AG08396 (cell line): ENCODE measurements around the gene ASIC2.
A peak's percentile ranks its signal among the peaks of the same experiment; 100 is the strongest.

ENCODE experiments used
- DNase-seq: peaks from one replicate; pipeline ENCODE4 v3.0.0; 2012; ENCODE audit warnings: low spot score, mixed read lengths

ASIC2 gene

GRCh38 chr17:33113276-33113990 is 179.7 kb downstream of the ASIC2 start:
- peak; percentile 17 for DNase-seq

DNA sequence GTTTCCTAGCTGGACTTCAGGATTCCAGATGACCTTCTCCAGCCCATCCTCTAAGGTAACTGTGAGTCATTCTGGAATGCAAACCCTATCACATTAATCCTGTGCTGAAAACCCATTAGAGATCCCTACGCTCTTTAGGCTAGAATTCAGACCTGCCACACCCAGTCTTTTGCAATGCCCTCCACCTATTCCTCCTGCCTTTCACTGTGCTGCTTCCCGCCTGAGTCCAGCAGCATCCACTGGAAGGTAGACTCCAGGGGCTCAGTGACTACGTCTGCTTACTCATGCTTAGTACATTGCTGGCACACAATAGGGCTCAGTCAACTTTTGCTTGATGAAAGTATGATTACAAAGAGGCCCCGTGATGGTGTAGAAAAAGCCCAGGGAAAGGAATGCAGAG is 180.3 kb downstream of the ASIC2 start:
- peak; percentile 18 for DNase-seq

GRCh38 chr17:33109336-33110072 is 183.6 kb downstream of the ASIC2 start:
- no peak for DNase-seq

DNA sequence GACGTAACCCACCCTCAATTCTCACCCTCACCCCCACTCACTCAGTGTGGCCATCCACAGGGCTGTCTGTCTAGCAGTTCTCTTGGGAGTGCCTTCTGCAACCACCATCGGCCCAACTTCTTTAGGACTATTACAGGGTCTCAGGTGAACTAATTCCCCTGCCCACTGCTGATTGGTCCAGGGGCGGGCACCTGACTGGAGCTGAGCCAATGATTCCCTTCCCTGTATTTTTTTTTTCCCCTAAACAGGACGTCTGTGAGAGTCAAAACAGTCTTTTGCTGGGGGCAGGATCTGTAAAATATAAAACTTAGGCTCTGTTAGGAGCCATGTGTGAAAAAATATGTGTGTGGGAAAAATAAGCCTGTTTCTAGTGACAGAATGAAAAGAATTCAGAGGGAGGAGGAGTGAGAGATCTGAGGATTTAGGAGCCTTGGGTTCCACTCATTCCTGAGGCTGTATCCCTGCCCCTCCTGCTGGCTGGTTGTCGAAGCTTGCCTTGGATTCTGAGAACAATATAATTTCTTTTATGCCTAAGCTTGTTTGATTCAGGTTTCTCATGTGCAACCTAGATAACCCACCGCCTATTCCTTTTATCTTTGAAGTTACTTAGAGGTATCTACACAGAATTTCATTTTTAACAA is 186.4 kb downstream of the ASIC2 start:
- no peak for DNase-seq

DNA sequence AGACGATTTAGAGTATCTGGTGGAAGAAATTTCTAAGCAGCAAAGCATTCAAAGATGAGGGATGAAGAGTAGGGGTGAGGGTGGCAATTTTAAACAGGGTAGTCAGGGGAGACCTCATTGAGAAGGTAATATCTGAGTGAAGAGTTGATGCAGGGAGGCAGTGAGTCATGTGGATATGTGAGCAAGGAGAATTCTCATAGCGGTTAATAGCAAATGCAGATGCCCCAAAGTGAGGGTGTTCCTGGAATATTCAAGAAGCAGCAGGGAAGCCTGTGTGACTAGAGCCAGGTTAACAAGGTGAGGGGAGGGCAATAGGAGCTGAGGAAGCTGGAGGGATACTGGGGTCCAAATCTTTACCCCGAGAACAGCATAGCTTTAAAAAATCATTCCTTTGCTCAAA is 187.2 kb downstream of the ASIC2 start:
- no peak for DNase-seq

GRCh38 chr17:33099906-33100305 is 193.2 kb downstream of the ASIC2 start:
- no peak for DNase-seq

GRCh38 chr17:33099252-33099651 is 193.8 kb downstream of the ASIC2 start:
- no peak for DNase-seq

- DNase-seq, result no peak
Observed at GRCh38 chr17:33097411-33097810, 195.7 kb downstream of the ASIC2 start.

GRCh38 chr17:33096161-33096560 is 196.9 kb downstream of the ASIC2 start:
- no peak for DNase-seq

DNA sequence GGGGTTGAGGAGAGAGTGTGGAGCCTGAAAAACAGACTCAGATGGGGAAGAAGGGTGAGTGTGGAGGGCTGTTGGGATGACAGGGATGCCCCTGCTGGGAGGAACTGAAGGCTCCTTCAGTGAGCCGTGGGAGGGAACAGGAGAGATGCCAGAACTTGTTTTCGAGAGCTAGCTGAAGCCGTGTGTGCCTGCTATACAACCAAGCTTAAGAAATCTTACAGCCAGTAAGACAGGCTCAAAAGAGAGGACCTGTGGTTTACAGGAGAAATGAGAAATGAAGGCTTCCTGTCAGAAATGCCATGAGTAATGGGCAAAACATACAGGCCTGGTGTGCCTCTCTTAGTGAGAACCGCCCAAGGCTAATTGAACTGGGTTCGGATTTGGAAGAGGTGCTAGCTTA is 201.8 kb downstream of the ASIC2 start:
- DNase-seq, result no peak

GRCh38 chr17:33090806-33091205 is 202.3 kb downstream of the ASIC2 start:
- DNase-seq, result no peak

DNA sequence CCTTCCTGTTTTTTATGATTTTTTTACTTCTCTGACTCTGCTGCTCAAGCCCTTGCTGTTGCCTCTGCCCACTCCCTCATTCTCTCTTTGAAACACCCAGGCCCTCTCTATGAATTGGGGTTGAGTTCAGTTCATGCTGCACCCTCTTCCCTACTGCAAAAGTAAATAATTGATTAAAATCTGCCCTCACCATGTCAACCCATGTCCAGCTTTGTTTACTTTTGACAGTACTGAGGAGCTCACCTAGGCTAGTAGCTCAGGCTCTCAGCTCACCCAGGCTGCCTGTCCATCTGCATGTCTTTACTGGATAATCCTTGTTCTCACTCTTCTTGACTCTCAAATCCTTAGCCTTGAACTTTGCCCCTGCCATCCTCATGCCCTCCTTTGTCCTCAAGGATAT is 206.2 kb downstream of the ASIC2 start:
- DNase-seq, result no peak

GRCh38 chr17:33086041-33086440 is 207.1 kb downstream of the ASIC2 start:
- no peak for DNase-seq

DNA sequence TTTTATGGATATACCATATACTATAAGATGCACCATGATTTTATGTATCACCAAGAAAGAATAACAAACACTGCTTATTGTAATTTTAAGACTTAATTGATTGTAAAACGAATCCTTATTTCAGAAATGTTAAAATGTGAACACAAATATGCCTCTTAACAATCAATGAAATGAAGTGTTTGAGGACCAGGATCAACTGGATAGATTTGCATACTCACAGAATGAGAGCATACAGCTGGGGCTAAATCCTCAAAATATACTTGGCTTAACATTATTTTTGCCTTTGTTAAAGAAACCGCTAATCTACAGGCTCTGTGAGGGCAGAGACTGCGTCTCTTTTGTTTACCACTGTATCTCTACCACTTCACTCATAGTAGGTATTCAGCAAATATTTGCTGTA is 207.8 kb downstream of the ASIC2 start:
- DNase-seq, result no peak

DNA sequence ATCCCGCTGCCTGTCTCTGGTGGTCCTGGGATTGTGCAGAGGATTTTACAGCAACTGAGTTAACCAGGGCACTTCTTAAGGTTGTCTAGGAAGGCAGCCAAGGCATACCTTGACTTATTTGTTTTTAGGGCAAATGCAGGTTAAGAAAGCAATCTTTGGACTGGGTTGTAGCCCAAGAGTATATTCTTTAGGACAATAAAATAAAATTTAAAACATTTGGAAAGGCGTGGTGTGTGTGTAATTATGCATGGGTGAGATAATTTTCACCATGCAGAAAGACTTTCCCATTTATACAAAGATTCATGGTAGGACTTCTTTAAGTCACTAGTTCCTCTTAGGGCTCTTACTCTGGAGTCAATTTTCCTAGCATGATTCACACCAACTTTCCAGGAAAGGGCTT is 208.3 kb downstream of the ASIC2 start:
- DNase-seq, result no peak

DNA sequence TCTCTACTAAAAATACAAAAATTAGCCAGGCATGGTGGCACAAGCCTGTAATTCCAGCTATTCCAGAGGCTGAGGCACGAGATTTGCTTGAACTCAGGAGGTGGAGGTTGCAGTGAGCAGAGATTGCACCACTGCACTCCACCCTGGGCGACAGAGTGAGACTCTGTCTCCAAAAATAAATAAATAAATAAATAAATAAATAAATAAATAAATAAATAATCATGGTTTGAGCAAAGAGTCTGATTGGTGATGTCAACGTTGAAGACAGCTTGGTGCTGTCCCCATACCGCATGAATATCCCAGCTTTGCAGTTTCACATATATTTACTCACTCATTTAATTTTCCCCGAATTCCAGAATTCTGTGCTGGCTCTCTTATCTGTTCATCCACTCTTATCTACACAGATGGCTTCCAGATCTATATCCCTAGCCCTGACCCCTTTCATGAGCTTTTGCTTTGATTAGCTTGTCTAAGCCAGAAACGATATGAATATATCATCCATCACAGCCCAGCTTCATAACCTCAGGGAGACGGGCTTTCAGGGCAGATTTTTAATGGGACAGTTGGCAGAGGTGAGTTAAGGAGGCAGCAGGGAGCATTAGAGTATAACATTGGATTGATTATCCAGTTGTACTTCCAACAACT is 210.4 kb downstream of the ASIC2 start:
- DNase-seq, result no peak

GRCh38 chr17:33080091-33080490 is 213.0 kb downstream of the ASIC2 start:
- DNase-seq, result no peak

- no peak for DNase-seq
Observed at GRCh38 chr17:33079201-33079600, 213.9 kb downstream of the ASIC2 start.

DNA sequence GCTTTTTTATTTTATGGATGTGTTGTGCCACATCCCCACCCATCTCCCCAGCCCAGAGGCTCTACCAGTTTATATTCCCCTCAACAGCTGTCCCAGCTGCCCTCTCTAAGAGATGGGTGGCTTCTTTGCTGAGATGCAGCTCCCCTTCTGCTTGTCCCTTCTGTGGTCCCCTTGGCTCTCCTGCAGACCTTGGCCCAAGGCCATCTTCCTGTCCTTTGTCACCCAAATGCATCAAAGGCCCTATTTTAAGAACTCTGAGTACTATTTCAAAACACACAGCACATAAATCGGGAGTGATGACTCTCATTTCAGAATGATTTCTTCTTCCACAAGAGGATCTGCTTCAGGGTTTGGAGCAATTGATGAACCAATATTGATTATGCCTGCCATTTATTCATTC is 216.1 kb downstream of the ASIC2 start:
- no peak for DNase-seq

DNA sequence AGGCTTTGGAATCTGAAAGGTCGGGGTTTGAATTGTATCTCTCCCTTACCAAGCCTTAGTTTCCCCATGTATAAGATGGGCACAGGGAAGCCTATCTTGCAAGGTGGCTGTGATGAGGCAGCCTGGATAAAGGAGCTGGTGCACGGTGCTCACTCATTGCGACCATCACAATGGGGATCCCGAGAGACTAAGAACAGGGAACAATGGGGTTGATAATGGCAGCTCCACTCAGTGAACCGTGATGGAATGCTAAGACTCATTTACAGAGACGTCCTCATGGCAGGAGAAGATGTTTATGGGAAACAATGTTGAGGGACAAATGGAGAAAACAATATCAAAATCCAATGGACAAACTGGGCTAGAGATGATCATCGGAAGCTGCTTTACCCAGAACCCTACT is 219.7 kb downstream of the ASIC2 start:
- DNase-seq, result no peak

DNA sequence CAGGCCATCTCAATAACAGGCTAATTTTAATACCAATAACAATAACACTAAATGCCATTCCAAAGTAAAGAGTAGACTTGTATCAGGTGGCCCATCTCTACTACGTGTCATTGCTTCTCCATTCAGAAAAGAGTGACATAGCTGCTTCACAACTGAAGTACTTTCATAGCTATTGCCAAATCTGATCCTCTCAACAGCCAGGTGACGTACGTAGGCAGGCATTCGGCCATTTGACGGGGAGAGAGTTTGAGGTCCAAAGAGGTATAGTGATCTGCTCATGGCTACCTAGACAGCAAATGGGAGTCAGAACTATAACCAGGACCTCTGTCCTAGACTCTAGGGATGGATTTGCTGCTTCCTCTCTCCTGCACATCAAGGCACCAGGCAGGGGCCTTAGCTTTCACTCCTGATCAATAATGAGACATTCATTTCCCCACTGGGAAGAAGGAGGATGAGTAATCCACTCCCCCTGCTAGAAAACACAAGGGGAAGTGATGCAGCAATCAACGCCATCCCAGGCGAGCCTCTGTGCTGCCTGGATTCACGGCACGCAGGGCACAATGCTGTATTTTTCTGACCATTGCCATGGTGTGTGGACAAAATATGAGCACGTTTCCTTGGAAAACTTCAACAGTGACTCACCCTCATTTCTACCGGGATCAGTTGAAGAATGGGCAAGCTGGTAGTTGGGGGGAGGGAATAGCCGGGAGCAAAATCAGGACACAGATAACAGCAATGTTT is 220.5 kb downstream of the ASIC2 start:
- no peak for DNase-seq

DNA sequence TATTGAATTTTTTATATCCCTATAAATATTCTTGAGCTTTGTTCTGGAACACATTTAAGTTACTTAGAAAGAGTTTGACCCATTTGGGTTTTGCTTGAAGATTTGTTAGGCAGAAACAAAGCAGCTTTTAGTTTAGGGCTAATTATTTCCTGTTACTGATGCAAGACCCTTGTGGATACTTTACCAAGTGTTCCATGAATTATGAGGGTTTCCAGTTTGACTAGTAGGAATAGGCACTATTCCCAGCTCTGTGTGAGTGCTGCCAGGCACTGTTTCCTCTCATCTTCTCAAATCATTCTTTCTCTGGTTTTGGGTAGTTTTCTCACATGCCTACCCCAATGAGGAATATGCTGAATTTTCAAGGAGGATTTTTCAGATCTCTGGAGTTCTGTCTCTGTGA is 221.4 kb downstream of the ASIC2 start:
- DNase-seq, result no peak
